Measurements from ENCODE around the gene DLGAP4. TPM values are rescaled to one million over a fixed set of nuclear protein-coding genes. Genes with fewer than 3 reads are reported as not detected.
A peak's percentile ranks its signal among the peaks of the same experiment; 100 is the strongest.
"Not testable (repeated sequence)": the region's sequence is repeated elsewhere in the genome, so short reads cannot be mapped to it uniquely, and the experiment has no call there.

DLGAP4 gene
- polyA plus RNA-seq, 1 donor = 63.8 TPM

DNA sequence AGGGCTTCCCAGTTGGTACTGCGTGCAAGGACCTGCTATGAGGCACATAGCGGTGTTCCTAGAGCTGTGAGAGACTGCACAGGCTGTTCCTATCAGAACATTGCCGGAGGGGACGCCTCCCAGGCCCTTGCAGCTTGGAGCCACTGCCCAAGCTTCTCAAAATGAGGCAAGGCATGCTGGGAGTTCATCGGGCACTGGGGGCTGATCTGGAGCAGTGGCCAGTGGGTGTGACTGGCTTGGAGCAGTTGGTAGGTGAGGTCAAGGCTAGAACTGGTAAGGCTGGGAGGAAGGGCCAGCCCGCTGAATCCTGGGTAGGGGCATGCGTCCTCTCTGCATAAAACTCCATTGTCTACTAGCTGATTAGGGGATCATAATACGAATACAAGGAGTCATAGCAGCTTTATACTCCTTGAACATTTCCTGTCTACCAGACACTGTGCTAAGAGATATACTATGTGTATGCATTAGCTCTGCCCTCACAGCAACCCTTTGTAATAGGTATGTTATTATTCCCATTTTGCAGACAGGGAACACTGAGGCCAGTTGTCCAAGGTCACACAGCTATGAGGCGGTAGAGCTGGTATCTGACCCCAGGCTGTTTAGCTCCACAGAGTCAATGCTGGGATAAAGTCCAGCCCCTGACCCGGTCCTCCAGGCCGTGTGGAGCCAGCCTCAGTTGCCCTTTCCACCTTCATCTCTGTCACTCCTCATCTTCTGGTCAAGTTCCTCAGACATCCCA is 53.7 kb downstream of the DLGAP4 start:
- DNase-seq = no peak

DNA sequence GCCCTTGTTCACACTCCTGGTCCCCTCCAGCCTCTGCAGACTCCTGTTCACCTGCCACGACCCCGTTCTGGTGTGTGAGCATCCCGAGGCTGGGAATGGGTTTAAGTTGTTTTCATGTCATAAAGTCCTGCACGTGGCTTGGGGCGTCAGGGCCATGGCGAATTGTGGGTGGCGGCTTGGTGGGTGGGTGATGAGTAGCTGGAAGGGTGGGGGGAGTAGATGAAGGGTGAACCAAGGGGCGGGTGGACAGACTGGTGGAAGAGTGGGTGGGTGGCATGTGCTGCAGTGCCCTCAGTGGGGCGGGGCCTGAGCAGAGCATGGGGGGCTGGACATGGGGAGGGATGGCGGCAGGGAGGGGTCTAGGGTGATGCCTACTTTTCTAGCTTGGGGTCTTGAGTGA is 54.3 kb downstream of the DLGAP4 start:
- no peak for DNase-seq

DNA sequence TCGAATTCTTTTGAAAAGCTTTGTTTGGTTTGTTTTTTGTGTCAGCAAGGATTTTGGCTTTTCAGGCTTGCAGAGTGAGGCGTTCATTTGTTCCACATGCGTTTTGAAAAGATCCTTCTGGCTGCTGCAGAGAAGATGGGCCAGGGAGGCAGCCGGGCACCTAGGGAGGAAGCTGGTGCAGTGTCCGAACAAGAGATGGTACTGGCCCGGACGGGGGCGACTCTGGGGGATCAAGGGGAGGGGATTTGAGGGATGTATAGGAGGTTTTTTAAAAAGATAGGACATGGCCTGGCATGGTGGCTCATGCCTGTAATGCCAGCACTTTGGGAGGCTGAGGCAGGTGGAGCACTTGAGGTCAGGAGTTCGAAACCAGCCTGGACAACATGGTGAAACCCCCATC is 55.3 kb downstream of the DLGAP4 start:
- no peak for DNase-seq

DNA sequence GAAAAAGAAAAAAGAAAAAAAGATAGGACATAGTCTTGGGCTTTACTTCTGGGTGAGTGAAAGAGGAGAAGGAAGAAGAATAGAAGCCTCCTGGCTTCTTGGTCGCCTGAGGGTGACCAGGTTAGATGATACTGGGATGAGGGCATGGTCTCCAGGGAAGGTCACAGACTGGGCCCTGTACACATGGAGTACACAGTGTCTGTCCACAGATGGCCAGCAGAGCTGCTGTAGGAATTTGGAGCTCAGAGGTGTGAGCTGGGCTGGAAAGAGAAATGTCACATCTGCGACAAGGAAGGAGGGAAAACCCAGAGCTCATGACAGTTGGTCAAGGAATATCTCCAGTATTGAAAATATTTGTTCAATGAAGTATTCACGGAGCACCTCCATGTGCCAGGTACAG is 56.1 kb downstream of the DLGAP4 start:
- DNase-seq = no peak

DNA sequence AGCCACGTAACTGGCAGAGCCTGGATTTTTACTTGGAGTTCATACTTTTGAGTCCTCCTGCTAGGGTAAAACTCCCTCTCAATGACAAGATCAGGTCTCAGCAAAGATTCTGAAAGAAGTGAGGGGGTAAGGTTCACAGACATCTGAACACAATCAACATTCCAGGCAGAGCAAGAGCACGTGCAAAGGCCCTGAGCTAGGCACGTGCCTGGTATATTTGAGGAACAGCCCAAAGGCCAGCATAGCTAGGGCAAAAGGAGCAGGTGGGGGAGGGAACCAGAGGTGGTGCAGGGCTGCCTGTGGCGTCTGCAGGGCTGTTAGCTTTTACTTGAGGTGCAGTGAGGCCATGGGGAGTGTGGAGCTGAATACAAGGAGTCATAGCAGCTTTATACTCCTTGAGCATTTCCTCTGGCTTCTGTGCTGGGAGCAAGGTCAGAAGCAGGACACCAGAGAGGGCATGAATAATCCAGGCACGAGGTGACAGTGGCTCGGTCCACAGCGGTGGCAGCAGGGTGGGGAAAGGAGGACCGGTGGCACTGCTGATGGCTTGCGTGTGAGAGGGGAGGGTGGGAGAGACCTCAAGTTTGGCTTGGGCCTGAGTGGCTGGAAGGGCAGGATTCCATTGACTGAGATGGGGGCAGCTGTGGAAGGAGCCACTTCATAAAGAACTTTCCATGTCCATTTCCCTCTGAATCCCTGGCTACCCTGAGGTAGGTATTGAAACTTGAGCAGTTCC is 57.0 kb downstream of the DLGAP4 start:
- DNase-seq = no peak

DNA sequence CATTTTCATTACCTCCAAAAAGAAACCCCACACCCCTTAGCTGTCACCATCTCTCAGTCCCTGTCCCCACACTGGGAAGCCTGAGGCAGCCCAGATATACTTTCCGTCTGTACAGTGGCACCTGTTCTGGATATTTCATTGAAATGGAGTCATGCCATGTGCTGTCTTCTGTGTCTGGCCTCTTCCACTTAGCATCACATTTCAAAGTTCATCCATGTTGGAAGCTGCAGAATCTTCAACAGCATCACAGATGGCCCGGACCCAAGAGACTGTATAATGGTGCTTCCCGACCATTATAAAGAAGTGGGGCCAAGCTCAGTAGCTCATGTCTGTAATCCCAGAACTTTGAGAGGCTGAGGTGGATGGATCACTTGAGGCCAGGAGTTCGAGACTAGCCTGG is 58.4 kb downstream of the DLGAP4 start:
- no peak for DNase-seq

DNA sequence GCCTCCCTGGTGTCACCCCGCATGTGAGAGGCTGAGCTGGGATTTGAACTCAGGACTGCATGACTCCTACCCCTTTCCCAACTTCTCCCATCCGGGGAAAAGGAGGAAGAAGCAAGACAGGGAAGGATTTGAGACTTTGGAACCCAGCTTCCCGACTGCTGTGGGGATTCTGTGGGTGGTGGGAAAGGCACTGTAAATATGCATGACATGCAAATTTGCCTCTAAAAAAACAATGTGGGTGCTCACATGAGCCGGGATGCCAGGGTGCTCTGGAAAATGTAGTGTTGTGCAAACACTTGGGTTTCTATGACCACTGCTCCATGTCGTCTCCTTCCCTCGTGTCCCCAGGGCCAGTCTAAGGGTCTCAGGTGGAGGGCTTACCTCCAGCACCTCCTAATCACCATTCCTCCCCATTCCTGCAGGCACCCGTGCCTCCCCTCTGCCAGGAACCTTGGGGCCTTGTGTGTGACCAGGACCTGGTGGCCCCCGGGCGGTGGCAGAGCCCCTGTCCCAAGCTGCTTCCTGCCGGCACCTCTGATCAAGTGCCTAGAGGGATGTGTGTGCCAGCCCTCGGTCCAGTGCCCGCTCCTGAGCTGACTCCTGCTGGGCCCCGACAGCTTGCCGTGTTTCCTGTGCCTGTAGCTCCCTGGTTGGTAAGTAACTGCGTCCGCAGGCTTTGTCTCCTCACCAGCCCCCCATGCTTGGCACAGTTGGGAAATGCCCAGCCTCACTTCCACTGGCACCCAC is 60.7 kb downstream of the DLGAP4 start:
- DNase-seq = no peak

DNA sequence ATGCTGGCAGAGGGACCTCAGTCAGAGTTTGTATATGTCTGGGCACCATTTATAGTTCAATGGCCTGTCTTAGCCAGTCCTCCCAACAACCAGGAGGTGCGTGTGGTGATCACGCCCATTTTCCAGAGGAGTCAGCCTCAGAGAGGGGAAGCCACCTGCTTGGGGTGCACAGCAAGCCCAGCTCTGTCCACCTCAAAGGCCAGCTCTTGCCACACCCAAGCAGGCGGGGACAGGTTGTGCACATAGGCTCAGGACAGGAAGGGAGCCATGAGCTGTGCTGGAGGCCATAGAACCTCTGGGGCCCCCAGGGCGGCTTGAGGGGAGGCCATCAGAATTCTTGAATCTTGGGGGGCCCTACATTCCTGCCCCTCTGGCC is 61.2 kb downstream of the DLGAP4 start:
- DNase-seq = no peak

DNA sequence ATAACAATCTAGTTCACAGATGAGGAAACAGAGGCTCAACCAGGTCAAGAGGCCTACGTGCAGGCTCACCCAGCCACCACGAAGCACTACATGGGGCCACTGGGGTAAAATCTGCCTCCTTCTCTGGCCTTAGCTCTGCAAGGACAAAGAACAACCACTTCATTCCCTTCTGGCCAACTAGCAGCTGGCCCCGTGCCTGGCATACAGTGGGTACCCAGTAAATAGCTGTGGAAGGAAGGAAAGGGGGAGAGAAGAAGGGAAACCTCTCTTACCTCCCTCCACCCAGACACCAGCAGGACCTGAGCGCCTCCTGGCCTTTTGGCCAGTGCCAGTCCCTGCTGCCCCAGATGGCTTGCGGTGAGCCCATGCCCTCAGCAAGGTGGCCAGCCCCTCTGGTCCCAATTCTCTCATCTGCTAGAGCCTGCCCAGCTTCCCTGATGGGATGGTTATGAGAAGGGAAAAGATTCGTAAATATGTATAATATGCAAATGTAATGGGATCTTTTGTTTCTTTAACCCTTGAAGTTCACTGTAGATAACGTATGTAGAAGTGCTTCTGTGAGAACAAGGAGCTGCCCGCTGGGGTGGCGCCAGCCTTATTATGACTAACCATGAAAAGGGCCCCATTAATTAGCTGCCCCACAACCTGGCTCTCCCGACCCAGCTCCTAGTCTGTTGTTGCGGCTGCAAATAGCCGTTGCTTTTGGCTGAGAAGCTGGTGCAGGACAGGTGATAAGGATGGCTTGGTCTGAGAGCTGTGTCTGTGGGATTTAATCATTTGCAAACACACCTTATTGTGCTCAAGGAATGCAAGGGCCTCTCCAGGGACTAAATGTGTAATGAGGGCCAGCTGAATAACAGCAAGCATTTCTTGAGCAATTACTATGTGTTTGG is 62.0 kb downstream of the DLGAP4 start:
- no peak for DNase-seq

DNA sequence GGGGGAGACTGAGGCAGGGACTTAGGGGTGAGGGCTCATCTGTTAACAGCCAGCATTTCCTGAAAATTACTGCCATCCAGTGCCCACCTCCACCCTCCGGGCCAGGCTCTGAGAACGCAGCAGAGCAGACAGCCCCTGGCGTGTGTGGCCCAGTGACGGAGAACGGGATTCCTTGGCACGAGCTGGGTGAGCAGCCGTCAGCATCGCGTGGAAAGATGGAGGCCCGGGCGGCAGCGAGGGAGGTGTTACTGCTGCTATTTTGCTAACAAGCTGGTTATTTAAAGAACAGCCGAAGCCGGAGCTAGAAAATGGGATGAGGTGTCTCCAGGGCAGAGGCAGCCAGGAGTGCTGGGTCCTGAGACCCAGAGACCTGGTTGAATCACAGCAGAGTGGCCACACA is 62.7 kb downstream of the DLGAP4 start:
- DNase-seq = no peak

DNA sequence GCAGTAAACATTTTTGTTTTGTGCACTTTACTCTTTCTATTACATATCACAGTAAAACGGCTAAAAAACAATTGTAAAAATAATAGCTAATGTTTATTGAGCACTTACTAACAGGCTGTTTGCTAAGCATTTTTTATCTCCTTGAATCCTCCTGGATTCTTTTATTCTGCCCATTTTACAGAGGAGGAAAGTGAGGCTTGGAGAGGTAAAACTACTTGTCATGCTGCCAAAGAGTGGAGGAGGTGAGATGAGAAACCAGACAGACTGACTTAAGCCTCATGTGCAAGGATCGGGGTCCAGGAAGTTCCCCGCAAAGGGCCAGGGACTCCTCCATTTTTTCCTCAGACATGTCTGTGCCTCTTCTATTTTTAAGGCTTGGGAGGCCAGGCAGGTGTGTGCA is 63.6 kb downstream of the DLGAP4 start:
- no peak for DNase-seq

DNA sequence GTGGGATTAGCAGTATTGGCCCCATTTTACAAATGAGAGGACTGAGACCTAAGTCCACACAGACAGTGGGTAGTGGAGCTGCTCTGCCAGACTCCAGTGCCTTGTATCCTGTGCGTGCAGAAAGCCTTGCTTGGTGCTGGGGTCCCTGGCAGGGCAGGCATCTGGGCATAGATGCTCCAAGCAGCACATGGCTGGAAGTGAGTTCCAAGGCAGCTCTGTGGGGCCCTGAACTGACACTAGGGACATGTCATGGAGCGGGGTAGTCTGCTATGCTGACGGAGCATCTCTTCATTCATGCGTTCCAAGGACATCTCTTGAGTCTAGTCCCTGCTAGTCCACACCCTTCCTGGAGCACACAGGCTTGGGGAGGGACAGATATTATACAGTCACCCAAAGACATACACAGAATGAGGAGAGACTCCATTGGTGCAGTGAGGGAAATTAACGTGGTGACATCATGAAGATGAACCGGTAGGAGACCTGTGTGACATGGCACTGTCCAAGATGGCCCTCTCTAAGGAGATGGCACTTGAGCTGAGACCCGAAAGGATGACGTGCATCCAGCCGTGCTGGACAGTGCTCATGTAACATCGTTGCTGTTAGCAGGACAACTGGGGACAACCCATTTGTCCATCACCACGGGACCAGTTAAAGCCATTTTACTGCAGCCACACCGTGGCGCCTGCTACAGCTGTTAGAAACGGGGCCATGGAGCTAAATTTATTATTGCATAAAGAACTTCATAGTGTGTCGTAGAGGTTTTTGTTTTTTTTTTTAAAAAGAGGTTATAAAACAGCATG is 65.1 kb downstream of the DLGAP4 start:
- no peak for DNase-seq

DNA sequence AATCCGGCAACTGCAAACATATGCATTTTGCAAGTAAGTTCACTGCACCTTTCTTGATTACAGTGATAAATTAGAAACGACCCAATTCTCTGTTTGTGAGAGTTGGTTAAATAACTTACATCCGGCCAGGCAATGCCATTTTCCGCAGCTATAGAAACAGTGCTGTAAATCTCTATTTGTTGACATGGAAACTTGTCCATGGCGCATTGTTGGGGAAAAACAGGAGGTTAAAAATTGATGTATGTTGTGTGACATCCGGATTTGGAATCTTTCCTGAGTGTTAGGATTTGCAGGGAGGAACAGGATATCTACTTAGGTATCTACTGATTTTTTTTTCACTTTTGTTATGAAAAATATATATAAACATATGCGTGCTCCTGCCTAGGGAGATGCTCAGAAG is 66.5 kb downstream of the DLGAP4 start:
- DNase-seq = no peak

DNA sequence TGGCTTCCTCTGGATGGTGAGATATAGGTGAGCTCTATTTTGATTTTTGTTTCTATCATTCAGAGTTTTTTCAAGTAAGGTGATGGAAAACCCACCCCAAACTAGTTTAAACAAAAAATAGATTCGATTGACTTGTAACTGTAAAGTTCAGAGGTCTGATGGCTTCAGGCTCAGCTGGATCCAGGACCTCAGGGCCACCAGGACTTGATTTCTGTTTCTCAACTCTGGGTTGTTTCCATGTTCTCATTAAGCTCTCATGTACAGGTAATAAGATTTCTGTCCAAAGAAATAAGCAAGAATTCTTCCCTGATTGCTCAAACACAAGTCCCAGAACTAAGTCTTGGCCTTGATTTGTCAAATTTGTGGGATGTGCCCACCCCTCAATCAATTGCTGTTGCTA is 67.0 kb downstream of the DLGAP4 start:
- no peak for DNase-seq

DNA sequence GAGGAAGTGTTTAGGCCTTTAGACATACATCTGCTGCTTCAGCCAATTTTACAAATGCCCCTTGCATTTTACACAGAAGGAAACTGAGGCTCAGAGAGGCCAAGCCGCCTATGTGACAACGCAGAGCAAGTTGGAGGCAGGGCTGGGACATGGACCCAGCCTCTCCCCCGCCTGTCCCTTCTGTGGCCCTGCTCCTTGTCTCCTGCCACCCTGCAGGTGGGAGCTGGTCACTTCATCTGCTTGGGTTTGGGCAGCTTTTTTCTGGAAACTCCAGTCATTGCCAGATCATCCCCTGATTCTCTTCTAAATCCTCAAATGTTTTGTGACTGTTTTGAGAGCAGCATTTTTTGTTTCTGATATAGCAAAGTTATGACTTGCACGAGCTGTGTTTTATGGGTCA is 68.9 kb downstream of the DLGAP4 start:
- no peak for DNase-seq

DNA sequence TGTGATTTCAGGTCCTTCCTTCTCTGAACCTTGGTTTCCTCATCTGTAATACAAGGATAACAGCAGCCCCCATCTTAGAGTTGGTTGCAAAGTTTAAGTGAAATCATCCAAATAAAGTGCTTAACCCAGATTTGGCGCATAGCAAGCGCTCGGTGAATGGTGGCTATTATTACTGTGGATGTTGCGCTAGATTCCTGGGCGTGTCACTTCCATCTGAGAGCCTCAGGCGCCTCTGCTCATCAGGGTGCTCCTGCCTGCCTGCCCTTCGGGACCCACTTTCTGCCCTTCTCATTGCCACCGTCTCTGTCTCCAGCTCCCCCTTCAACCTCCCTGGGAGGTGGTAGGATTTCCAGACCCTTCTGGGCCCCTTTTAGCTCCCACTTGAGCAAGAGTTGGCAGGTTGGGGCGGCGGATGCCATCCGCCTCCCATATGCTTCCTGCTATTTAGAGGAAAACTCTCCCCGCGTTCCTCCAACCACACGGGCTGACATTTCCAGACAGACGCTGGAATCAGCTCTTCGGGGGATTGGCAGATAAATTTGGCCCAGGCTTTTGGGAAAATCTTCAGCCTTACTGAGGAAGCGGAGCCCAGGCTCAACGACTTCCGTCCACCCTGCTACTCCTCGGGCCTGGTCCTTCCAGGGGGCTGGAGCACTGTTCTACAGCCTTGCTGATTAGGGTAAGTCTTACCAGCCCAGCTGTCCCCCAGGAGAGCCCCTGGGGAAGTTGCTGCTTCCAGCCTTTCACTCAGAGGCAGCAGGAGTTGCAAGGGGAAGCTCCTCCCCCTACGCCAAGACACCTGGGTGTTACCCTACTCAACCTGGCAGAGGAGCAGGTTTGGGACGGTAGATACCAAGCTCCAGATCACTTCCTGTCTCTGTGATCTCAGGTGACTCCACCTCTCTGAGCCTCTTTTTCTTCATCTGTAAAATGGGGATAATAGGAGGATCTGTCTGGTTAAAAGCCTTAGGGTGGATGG is 71.5 kb downstream of the DLGAP4 start:
- no peak for DNase-seq

DNA sequence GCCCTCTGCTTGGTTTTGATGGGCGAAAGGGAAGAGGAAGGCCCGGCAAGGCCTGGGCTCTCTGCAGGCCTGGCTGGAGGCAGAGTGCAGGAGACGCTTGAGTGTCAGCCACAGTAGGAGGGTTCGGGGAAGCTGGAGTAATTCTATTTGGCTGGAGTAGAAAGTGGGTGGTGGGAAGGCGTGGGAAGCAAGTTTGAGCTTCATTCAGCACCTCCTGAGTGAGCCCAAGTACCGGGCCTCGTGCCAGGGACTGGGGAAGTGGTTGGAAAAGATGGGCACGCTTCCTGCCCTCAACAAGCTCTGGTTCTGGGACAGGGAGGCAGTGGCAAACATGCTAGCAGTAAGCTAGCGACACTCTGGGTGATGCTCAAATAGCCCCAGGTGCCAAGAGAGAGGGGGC is 72.5 kb downstream of the DLGAP4 start:
- no peak for DNase-seq

DNA sequence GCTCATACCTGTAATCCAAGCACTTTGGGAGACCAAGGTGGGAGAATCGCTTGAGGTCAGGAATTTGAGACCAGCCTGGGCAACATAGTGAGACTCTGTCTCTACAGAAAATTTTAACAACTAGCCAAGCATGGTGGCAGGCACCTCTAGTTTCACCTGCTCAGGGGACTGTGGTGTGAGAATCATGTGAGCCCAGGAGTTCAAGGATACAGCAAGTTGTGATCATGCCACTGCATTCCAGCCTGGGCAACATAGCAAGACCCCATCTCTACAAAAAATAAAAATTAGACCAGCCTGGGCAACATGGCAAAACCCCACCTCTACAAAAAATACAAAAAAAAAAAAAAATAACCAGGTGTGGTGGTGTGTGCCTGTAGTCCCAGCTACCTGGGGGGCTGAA is 73.8 kb downstream of the DLGAP4 start:
- not testable (repeated sequence) for DNase-seq

DNA sequence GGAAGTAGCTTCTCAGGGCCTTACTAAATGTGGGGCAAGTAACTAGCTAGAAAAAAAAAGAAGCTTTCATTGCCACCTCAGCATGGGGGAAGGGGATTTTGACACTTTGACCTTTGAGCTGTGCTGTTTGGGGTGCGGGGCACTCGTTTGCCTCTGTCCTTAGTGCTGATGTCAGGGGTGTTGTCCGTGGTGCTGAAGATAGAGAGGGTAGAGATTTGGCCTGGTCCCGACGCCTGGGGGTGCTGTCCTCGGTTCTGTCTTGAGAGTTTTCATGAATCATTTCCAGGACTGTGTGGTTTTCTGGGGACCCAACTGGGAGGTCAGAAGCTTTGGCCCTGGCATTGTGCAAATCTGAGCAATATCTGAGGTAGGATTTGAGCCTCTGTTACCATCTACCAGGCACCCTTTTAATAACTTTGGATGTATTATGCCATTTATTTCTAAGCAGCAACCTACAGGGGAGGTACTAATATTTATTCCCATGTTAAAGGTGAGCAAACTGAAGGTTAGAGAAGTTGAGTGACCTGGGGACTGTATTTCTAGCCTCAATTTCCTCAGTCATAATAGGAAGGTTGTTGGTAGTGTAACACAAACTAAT is 78.0 kb downstream of the DLGAP4 start:
- DNase-seq = peak; percentile 22

DNA sequence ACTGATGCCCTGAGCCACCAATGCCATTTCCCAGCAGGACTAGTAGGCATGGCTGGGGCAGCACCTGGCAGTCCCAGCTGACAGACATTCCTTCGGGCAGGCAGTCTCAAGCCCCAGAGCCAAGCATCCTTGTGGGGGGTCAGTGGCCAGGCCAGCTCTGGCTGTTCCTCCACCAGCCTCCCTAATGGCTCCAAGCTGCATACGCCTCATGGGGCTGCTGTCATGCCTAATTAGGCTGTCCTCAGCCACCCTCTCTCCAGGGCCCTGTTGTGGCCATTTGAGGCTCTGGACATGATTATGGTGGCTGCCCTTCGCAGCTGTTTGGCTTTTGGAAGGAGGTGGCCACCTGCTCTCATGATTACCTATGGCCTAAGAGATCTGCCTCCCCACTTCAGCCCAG is 79.4 kb downstream of the DLGAP4 start:
- no peak for DNase-seq

All from hindlimb muscle (tissue), 1 donor.